Measurements from ENCODE around the gene CD160. TPM values are rescaled to one million over a fixed set of nuclear protein-coding genes. Genes with fewer than 3 reads are reported as not detected.

The CD160 gene
- total and polyA plus RNA-seq, 2 of the 13 experiments (the other 11 are each of a cell fraction or from before 2014, with no cell fraction given): 0.09 TPM; not detected in 1

GRCh38 chr1:145740269-145740668, 21.0 kb downstream of the CD160 start:
- H3K9ac ChIP-seq (ENCODE audit: insufficient read depth, low read depth, low read length): no peak overlapping the region
- FAIRE-seq (no peak), DNase-seq (ENCODE audit: low spot score) (no peak), ATAC-seq (no peak)
- no peak overlapping the region for H3K27ac ChIP-seq (ENCODE audit: extremely low read length, insufficient read depth, low read length)
- no peaks in the 10 kb centered on the region for H3K9me3 ChIP-seq (ENCODE audit: low read length)
- no peak overlapping the region for H3K4me2 ChIP-seq (ENCODE audit: low read depth, low read length)
- ChIA-PET CTCF (ENCODE audit: low intra/inter-chr PET ratio, low total read pairs) (no interaction called here), POLR2A (no interaction called here)
- H3K4me3 ChIP-seq (replicated peaks in 1 of 3; ENCODE audit: insufficient read depth in 1 of 3, low read depth in 2 of 3, low read length in 3 of 3): no peak overlapping the region
- peaks cover 3 to 15% of the 10 kb centered on the region in 2 experiments for H3K36me3 ChIP-seq (replicated peaks in 1 of 2; ENCODE audit: control insufficient read depth in 1 of 2, insufficient read depth in 2 of 2, low read length in 2 of 2)
- H3K4me1 ChIP-seq (ENCODE audit: insufficient read depth, low read length): peaks cover 5% of the 10 kb centered on the region; the same call in 1 of the 2 replicates
- intact Hi-C loops (cut with micrococcal nuclease; ENCODE audit: unreplicated experiment) (no loop called here), in situ Hi-C loops (cut with HindIII; ENCODE audit: extremely low pct_ligation_motif_present, low pct_unique_long_range_greater_than_20kb) (no loop called here)
- no peak overlapping the region for H2AFZ ChIP-seq (ENCODE audit: low read length)
- BruUV-seq (replicated peaks): no TSS peak
- 63% methylated on average over 4 of the region's 4 CpGs for WGBS (ENCODE audit: low lambda C conversion rate)
- no peaks in the 10 kb centered on the region for H3K79me2 ChIP-seq (ENCODE audit: insufficient read depth, low read length)
- no peaks in the 10 kb centered on the region for H4K20me1 ChIP-seq (ENCODE audit: insufficient read depth, low read length)
- H3K27me3 ChIP-seq (ENCODE audit: control insufficient read depth in 1 of 2, insufficient read depth in 2 of 2, low read length in 2 of 2): no peaks in the 10 kb centered on the region
- TF ChIP-seq ZBTB44 (CRISPR knock-in tag; IDR thresholded peaks at IDR 0.05) (no peak), ZSCAN31 (CRISPR knock-in tag; IDR thresholded peaks at IDR 0.05; ENCODE audit: low read depth) (no peak), NR1H2 (CRISPR knock-in tag; IDR thresholded peaks at IDR 0.05; ENCODE audit: borderline replicate concordance, low read depth) (no peak), ZNF468 (CRISPR knock-in tag; IDR thresholded peaks at IDR 0.05) (no peak), ATF7-NPFF (CRISPR knock-in tag; IDR thresholded peaks at IDR 0.05; ENCODE audit: low read depth) (no peak), ZBTB8A (CRISPR knock-in tag; IDR thresholded peaks at IDR 0.05; ENCODE audit: borderline replicate concordance, low read depth) (no peak), HMGXB3 (CRISPR knock-in tag; IDR thresholded peaks at IDR 0.05; ENCODE audit: borderline replicate concordance) (no peak), TBP (CRISPR knock-in tag; IDR thresholded peaks at IDR 0.05) (no peak), ARID3A (IDR thresholded peaks at IDR 0.05; ENCODE audit: low read depth, low read length) (no peak), MIER2 (CRISPR knock-in tag; IDR thresholded peaks at IDR 0.05) (no peak), NR2F6 (IDR thresholded peaks at IDR 0.05) (no peak), NR2F6 (CRISPR knock-in tag; IDR thresholded peaks at IDR 0.05) (no peak), ZNF713 (CRISPR knock-in tag; IDR thresholded peaks at IDR 0.05) (no peak), ETS1 (CRISPR knock-in tag; IDR thresholded peaks at IDR 0.05) (no peak), DMTF1 (CRISPR knock-in tag; IDR thresholded peaks at IDR 0.05) (no peak)
